ENCODE data around the gene TMEM184A. TPM values are rescaled to one million over a fixed set of nuclear protein-coding genes. Genes with fewer than 3 reads are reported as not detected.

The TMEM184A gene
- total and polyA plus RNA-seq, 2 experiments from 2014 or later, result 0.18 to 0.66 TPM

GRCh38 chr7:1596181-1597043 lies 40.4 kb upstream of the TMEM184A start:
- TF ChIP-seq CTCF (conservative IDR thresholded peaks at IDR 0.05; ENCODE audit: low read depth in 2 of 2), result no peak
- TF ChIP-seq EZH2 (IDR thresholded peaks at IDR 0.05; ENCODE audit: low read depth, unreplicated experiment), result no peak
- TF ChIP-seq REST (IDR thresholded peaks at IDR 0.05; ENCODE audit: unreplicated experiment), result no peak
- peaks cover 11% of the 10 kb centered on the region for H3K27me3 Mint-ChIP-seq (ENCODE audit: insufficient read depth, low read depth, poor library complexity)
- H3K27me3 ChIP-seq (ENCODE audit: insufficient read depth), result no peaks in the 10 kb centered on the region
- H3K27ac Mint-ChIP-seq, result no peak overlapping the region
- no peaks in the 10 kb centered on the region for H3K79me2 ChIP-seq (replicated peaks; ENCODE audit: insufficient read depth)
- no peaks in the 10 kb centered on the region for H3K4me1 ChIP-seq (ENCODE audit: insufficient read depth)
- H3K4me3 ChIP-seq, result no peak overlapping the region
- ATAC-seq (no peak), DNase-seq (ENCODE audit: low spot score) (no peak)
- no peaks in the 10 kb centered on the region for H3F3A ChIP-seq (replicated peaks; ENCODE audit: low read depth)
- H3K4me2 ChIP-seq, result no peak overlapping the region
- H3K4me3 Mint-ChIP-seq, result no peak overlapping the region
- no peaks in the 10 kb centered on the region for H3K9me3 Mint-ChIP-seq
- no peaks in the 10 kb centered on the region for H4K20me1 ChIP-seq (replicated peaks; ENCODE audit: insufficient read depth)
- no peaks in the 10 kb centered on the region for H3K9me2 ChIP-seq (ENCODE audit: insufficient read depth)
- H3K27ac ChIP-seq (ENCODE audit: low read depth), result no peak overlapping the region
- H2AFZ ChIP-seq, result no peak overlapping the region
- peaks cover 4% of the 10 kb centered on the region; the same call in 2 of the 3 replicates for H3K4me1 Mint-ChIP-seq
- H3K36me3 ChIP-seq (ENCODE audit: insufficient read depth), result no peaks in the 10 kb centered on the region
- H3K36me3 Mint-ChIP-seq (ENCODE audit: low read depth), result no peaks in the 10 kb centered on the region; the same call in 2 of the 3 replicates

GRCh38 chr7:1595636-1596035 lies 39.6 kb upstream of the TMEM184A start:
- Histone ChIP-seq H3K4me3 (no peak overlapping the region), H4K20me1 (replicated peaks; ENCODE audit: insufficient read depth) (no peaks in the 10 kb centered on the region), H3K79me2 (replicated peaks; ENCODE audit: insufficient read depth) (no peaks in the 10 kb centered on the region), H3K9me2 (ENCODE audit: insufficient read depth) (no peaks in the 10 kb centered on the region), H3K36me3 (ENCODE audit: insufficient read depth) (no peaks in the 10 kb centered on the region), H3K27ac (ENCODE audit: low read depth) (no peak overlapping the region), H3K4me1 (ENCODE audit: insufficient read depth) (no peaks in the 10 kb centered on the region), H2AFZ (no peak overlapping the region), H3K4me2 (no peak overlapping the region), H3F3A (replicated peaks; ENCODE audit: low read depth) (no peaks in the 10 kb centered on the region), H3K27me3 (ENCODE audit: insufficient read depth) (no peaks in the 10 kb centered on the region)
- peaks cover 4% of the 10 kb centered on the region; the same call in 2 of the 3 replicates for H3K4me1 Mint-ChIP-seq
- DNase-seq (ENCODE audit: low spot score) (no peak), ATAC-seq (no peak)
- H3K36me3 Mint-ChIP-seq (ENCODE audit: low read depth), result no peaks in the 10 kb centered on the region; the same call in 2 of the 3 replicates
- no peak overlapping the region for H3K27ac Mint-ChIP-seq
- H3K4me3 Mint-ChIP-seq, result no peak overlapping the region
- H3K27me3 Mint-ChIP-seq (ENCODE audit: insufficient read depth, low read depth, poor library complexity), result peaks cover 15% of the 10 kb centered on the region
- H3K9me3 Mint-ChIP-seq, result no peaks in the 10 kb centered on the region; the same call in 2 of the 3 replicates
- TF ChIP-seq ETS1 (IDR thresholded peaks at IDR 0.05) (no peak), NANOG (IDR thresholded peaks at IDR 0.05; ENCODE audit: borderline replicate concordance) (no peak), REST (IDR thresholded peaks at IDR 0.05; ENCODE audit: unreplicated experiment) (no peak), STAT1 (IDR thresholded peaks at IDR 0.05; ENCODE audit: unreplicated experiment) (no peak), CTCF (conservative IDR thresholded peaks at IDR 0.05; ENCODE audit: low read depth in 2 of 2) (no peak)
